Measurements from ENCODE around the gene LRRC4B.

LRRC4B gene

DNA sequence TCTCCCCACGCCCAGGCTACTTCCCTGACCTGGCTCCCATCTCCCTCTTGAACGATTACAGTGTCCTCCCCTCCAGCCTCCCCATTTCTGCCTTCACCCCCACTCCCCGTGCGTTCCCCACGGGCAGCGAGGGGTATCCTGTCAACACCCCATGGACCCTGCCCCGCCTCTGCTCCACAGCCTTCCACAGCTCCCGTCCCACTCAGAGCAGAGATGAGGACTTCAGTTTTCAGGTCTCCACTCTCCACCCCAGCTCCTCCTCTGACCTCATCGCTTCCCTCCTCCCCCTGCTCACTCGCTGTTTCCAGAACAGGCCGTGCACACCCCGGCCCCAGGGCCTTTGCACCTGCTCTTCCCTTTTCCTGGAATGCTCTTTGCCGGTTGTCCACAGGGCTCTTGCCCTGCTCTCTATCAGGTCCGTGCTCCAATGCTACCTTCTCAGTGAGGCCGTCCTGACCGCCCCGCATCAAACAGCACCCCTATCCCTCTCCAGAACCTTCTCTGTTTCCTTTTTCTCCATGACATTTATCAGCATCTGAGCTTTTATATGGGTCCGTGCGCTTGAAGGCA lies 15.0 kb downstream of the LRRC4B start:
- no peak for DNase-seq (ENCODE audit: low read depth in 4 of 4, low spot score in 1 of 4)

DNA sequence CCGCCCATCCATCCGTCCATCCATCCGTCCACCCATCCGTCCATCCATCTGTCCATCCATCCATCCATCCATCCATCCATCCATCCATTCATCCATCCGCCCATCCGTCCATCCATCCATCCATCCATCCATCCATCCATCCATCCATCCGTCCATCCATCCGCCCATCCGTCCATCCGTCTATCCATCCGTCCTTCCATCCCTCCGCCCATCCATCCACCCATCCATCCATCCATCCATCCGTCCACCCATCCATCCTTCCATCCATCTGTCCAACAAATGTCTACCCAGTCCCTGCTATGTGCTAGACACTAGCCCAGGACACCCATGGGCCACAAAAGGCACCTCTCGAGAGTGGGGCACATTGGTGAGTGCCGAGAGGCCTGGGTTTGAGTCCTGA lies 15.7 kb downstream of the LRRC4B start:
- DNase-seq (ENCODE audit: low read depth in 4 of 4, low spot score in 1 of 4), result no peak

DNA sequence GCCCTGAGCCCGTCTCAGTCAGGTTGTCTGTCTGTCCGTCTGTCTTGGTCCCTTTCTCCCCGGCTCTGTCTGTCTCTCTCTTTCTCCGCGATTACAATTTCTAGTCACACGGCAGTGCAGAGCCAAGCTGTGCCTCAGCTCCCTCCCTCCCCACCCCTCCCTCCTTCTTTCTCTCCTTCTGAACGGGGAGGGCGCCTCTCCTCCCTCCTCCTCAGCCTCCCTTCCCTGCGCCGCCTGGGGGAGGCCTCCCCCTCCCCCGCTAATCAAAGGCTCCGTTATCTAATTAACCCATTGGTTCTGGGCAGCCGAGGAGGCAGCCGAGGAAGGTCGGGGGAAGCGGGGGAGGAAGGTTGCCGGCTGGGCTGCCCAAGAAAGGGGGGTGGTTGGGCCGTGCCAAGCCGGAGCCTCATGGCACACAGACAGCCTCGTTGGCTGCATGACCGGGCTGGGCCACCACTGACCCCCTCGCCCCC lies 16.5 kb downstream of the LRRC4B start:
- no peak for DNase-seq (ENCODE audit: low read depth in 4 of 4, low spot score in 1 of 4)

DNA sequence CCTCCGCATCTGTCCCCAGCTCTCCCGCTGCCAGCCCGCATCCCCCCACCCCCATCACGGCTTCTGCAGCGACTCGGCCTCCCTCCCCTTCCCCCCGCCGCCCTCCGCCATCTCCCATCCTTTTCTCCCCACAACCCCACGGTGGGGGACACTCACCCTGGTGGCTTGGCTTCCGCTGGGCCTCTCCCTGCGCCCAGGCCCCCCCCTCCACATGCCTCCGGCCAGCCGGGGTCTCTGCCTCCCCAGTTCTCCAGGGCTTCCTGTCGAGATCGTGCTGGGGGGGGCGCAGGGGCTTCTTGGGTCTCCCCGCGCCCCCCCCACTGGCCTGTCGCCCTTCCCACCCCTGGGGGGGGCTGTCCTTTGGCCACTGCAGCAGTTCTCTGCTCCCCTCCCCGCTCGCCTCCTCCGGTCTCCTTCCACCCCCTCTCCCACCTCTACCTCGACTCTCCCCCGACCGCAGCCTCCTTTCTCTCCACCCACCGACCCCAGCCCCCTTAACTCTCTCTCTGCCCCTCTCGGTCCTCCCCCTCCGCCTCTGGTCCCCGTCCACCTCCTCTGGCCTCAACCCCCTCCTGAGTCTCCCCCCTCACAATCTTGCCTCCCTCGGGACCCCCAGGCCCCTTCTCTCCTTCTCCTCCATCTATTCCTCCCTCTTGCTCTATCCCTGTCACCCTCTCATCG lies 17.1 kb downstream of the LRRC4B start:
- no peak for DNase-seq (ENCODE audit: low read depth in 4 of 4, low spot score in 1 of 4)

DNA sequence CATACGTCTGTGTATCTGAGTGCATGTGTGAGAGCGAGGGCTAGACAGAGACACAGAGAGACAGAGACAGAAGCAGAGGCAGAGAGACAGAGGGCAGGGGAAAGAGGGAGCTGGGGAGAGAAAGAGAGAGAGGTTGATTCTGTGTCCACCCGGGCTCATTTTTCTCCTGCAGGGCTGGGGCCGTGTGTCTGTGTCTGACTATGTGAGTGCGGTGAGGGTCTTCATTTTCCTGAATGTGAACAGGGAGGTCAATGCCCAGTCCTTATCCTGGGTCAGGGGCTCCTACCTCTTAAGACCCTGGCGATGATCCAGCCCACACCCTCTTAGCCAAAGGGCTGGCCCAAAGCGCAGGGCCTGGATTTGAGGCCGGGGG lies 17.7 kb downstream of the LRRC4B start:
- DNase-seq (ENCODE audit: low read depth in 4 of 4, low spot score in 1 of 4), result no peak

DNA sequence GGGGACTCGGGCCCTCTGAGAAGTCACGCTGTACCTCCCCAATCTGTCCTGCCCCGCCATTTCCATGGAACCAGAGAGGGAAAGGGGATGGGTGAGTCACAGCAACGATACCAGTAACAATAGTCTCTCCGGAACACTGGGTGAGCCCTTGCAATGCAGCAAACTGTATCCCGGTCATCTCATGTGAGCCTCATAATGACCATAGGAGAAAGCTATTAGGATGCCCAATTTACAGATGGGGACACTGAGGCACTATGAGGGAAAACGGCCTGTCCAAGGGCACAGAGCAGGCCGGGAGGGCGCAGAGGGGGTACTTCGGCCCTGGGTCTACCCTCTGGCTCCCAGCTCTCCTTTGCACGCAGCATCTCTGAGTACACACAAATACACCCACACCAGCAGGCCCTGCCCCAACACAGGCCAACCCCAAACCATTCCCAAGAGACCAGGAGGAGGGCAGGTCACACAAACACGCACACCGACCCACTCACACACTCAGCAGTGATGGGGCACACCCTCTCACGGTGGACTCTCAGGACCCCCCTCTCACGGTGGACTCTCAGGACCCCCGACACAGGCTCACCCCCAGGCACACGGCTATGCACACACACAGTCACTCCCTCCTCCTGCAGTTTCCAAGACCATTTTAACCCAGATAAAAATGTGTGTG lies 18.2 kb downstream of the LRRC4B start:
- no peak for DNase-seq (ENCODE audit: low read depth in 4 of 4, low spot score in 1 of 4)

DNA sequence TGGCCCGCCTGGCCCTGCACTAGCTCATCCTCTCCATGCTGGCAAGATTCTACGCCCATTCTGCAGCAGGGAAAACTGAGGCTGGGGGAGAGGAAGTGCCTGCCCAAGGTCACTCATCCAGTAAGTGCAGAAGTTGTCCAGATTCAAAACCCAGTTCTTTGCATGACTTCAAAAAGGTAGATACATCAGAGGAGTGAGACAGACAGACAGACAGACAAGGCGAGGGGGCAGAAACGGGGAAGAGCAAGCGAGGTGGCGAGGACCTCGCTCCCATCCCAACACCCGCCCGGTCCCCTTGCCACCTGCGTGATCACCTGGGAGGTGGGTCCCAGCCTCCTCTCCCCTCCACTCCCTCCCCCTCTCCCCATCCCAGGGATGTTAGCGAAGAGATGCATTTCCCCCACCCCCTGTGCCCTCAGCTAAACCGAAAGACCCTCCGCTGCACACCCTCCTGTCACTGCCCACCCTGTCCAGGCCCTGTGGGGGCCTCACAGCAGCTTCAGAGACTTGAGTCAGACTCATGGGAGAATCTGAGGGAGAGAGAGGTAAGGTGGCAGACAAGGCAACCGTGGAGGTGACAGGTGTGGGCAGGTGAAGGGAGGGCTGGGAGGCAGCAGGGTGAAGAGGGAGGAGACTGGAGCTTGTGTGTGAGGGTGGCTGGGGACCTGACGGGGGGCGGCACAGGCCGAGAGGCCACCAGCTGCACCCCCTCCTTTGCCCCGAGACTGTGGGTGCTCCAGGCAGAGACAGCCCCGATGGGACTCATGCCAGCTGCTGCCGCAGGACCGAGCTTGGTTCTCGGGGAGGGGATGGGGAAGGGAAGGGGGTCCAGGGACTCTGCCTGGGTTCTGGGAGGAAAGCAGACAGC lies 18.9 kb downstream of the LRRC4B start:
- no peak for DNase-seq (ENCODE audit: low read depth in 4 of 4, low spot score in 1 of 4)

DNA sequence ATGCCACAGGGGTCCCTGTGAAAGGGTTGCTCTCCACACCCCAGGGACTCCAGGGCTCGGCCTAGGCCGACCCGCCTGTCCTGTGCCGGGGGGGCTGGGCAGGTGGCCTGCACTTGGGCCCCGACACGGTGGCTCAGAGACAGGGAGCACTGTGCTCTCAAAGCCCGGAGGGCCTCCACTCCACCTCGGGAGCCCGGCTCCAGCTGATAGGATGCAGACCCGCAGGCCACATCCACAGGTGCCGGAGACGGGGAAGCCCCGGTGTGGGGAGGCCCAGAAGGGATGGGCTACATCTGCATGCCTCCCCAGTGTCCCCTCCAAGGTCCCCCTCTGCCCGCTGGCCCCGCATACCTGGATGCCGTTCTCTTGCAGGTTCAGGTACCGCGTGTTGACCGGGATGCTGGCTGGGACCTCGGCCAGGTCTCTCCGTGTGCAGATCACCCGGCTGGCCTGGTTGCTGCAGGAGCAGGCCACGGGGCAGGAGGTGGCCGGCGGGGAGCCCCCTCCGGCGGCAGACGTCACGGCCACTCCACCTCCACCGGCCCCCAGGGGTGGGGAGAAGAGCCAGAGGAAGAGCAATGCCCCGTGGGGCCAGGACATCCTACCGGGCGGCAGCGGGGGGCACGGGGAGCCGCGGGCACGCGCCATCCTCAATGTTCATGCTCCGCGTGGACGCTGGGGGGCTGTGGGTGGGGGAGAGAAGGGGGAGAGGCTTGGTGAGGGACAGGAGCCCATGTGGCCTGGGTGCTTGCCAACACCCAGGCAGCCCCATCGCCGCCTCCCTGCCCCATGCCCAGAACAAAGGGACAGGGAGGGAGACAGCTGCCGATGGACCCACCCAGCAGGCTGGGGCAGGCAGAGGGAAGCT lies 19.8 kb downstream of the LRRC4B start:
- no peak for DNase-seq (ENCODE audit: low read depth in 4 of 4, low spot score in 1 of 4)

DNA sequence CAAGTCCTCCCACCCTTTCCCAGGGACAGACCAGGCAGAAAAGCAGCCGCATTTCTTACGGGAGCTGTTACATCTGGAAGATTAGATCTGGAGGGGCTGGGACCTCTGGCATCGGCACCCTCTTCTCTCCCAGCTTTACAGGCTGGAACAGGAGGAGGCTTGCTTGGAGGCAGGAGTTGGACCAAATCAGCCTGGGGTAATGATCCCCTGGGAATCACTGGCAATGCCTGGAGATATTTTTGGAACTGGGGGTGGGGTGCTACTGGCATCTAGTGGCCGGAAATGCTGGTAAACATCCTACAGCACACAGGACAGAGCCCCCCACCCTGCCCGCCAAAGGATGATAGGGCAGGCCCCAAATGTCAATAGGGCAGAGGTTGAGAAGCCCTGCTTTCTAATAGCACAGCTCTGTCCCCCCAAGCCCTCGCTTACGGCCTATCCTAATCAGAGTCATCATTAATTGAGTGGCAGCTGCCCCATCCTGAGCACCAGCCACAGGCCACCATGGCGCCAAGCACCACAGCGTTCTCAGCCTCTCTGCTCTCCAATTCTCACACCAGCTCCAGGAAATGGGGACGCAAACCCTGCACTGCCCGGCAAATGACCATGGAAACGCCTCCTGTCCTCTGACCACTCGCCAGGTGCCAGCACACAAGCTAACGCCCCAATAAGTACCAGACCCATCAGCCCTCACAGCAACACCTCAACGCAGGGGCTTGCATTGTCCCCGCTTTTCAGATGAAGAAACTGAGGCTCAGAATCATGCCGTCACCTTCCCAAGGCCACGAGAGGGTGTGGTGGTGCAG lies 20.6 kb downstream of the LRRC4B start:
- DNase-seq (ENCODE audit: low read depth in 4 of 4, low spot score in 1 of 4), result no peak

DNA sequence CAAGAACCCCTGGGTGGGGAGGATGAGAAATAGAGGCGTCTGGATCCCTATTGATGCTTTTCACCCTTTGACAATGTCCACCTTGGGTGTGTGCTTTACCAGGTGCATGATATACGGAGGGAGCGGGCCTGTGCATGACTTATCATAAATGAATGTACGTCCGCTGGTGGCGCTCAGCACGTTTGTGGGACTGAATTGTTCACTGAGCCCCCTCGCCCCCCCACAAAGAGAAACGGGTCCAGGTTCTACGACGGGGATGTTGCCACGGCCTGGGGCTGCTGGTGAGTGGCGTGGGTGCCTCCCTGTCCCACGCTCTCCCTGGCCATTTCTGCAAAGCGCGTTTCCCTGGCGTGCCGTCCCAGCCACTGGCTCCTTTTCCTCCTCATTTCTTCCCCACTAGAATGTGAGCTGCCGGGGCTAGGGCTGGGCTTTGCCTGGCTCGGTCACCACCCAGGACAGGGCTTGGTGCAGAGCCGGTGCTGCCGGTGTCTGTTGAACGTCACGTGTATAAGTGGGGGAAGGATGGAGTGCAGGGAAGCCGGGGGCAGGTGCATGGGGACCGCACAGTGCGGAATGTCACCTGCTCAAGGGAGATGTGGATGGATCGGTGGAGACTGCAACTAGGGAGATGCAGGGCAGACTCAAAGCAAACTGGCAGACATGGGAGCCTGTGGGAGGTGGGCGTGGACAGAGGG lies 21.6 kb downstream of the LRRC4B start:
- DNase-seq (ENCODE audit: low read depth in 4 of 4, low spot score in 1 of 4), result no peak

DNA sequence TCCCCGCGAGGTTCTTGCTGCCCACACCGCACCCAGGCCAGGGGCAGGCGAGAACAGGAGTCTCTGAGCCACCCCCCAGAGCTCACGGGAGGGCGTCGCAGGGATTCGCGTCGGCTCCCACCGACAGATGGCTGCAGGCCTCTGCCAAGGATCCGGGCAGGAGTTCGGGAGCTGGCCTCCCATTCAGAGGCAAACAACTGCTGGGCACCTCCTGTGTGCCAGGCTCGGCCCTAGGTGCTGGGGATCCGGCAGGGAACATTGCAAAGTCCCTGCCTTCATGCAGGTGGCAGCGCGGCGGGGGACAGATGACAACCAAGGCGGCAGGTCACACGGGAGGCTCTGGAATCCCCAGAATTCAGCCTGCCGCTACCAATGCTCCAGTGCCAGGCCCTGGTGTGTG lies 25.3 kb downstream of the LRRC4B start:
- DNase-seq (ENCODE audit: low read depth in 4 of 4, low spot score in 1 of 4), result no peak

DNA sequence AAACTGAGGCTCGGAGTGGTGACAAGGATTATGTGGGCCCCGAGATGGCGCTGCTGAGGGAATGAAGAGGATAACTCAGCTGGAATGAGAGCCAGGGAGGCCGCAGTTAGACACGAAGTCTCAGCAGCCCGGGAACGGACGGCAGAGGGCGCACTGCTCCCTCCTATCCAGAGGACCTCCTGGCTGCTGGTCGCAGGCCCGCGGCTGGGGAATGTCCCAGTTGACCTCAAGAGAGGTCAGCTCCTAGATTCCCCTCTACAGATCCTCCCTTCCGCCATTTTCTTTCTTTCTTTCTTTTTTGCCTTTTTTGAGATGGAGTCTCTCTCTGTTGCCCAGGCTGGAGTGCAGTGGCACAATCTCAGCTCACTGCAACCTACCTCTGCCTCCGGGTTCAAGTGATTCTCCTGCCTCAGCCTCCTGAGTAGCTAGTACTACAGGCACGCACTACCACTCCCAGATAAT lies 30.4 kb downstream of the LRRC4B start:
- peak; percentile 34 to 62 (median 42) for DNase-seq (ENCODE audit: low read depth in 4 of 4, low spot score in 1 of 4)

DNA sequence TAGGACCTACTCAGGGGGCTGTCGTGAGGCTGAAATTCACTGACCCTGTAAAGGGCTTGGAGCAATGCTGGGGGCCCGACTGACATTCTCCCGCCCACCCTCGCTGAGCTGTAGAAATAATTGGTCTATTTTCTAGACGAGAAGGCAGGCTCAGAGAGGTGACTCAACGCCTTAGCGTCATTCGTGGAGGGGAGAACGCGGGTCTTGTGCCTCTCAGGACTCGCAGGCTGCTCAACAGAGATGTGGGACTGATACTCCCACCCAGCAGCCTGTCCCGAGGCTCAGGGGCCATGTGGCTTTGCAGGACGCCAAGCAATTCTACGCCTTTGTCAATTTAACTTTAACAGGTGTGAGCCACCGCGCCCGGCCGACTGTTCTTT lies 30.9 kb downstream of the LRRC4B start:
- no peak for DNase-seq (ENCODE audit: low read depth in 4 of 4, low spot score in 1 of 4)

DNA sequence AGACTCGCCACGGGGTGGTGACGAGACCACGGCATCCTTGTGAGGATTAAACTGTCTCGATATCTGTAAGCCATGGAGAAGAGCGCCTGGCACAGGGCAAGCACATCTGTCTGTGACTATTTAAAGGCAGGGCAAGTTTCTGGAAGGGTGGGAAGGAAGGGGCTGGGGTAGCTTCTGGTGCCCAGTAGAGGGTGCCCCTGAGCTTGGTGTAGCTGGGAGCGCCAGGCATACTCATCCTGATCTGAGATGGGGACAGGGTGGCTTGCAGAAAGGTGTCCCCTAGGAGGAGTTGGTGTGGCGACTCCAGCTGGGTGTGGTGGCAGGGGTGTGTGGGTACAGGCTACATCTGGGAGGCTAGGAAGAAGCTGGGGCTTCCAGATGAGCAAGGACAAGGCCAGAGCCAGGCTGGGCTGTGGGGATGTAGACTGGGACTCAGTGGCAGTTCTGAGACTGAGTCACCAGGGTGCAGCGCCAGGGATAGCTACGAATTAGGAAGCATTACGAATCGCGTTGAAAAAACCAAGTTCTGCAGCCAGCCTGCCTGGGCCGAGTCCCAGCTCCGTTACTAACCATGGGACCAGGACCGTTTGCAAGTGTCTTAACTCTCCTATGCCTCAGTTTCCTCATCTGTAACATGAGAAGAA lies 31.5 kb downstream of the LRRC4B start:
- no peak for DNase-seq (ENCODE audit: low read depth in 4 of 4, low spot score in 1 of 4)

DNA sequence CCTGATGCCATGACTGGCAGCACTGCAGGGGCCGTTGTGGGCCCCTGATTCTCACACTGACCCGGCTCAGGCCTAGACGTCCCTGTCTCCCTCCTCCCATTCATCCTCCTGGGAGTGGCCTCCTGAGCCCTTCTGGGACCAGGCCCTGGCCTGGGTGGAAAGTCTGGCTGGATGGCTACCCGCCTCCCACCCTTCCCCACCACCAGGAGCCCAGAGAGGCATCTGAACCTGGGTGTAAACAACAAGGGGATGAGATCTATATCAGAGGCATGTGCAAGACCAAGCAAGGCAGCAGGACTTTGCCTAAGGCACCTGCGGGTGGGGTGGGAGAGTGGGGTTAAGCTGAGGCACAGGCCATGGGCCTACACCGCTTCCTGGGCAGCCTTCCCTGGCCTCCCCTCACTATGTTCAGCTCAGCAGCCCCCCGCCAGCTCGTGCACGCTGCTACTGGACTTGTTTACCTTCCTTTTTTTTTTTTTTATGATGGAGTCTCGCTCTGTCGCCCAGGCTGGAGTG lies 32.5 kb downstream of the LRRC4B start:
- no peak for DNase-seq (ENCODE audit: low read depth in 4 of 4, low spot score in 1 of 4)

DNA sequence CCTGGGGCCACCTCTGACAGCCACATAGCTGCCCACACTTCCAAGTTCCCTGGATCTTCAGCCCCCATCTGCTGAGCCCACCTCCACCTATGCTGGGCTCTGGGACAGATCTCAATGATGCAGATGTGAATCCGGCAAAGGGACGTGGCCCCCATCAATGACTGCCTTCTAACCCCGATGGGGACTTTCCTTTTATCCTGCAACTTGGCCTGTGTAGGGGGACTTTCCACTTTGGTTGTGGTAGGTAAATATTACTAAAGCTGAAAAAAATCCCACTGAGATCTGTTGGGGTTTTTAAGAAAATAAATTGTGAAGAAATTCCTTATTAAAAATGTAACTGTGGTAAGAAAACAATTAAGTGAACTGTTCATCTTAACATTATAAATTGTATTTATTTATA lies 33.8 kb downstream of the LRRC4B start:
- no peak for DNase-seq (ENCODE audit: low read depth in 4 of 4, low spot score in 1 of 4)

DNA sequence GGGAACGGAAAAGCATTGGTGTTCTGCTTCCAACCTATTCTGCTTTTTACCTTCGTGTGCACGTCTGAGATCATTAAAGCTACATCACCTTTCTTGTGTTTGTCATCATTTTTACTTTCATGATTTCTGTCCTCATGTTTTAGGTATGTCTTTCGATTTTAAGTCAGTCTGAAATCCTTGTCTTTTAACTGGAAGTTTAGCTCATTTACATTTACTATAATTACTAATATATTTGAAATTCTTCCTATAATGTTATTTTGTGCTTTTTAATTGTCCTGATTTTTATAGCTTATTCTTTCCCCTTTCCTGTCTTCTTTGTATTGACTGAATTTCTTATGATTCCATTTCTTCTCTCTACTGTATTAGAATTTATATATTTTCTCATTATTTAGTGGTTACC lies 35.3 kb downstream of the LRRC4B start:
- DNase-seq (ENCODE audit: low read depth in 4 of 4, low spot score in 1 of 4), result no peak

DNA sequence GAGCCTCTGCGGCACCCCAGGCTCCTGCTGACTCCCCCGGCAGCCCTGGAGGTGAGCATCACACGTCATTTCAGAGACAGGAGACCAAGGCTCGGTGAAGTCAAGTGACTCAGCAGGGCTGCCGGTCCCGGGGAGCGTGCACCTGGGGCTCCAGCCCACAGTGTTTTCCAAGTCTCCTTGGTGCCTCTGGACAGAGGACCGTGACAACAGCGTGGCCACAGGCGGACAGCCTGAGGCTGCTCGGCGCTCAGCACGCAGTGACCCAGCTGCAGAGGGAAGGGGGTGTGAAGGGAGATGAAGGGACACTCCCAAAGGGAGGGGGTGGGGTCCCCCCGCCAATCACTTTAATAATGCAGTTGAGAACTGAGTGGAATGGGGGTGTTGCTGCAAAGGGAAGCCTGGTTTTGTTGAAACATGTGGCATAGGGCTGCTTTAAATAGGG lies 37.0 kb downstream of the LRRC4B start:
- no peak for DNase-seq (ENCODE audit: low read depth in 4 of 4, low spot score in 1 of 4)
